Ovary (tissue), 9 donors: ENCODE data around the gene EYS. TPM values are rescaled to one million over a fixed set of nuclear protein-coding genes. Genes with fewer than 3 reads are reported as not detected.

Experiments
- DNase-seq, 5 donors: peaks; one replicate each; pipeline ENCODE4 v3.0.0-alpha.2; 2019 to 2020
- H3K27ac ChIP-seq, 2 donors: fragments of 200-600 bp; one replicate each; pipeline versions ENCODE4 v1.5.1 to v1.8.0; 2019 to 2022
- H3K27me3 ChIP-seq: fragments of 200-600 bp; one replicate; pipeline ENCODE4 v1.8.0; 2022
- H3K36me3 ChIP-seq: fragments of 200-600 bp; sonication (generic); one replicate; pipeline ENCODE4 v1.5.1; 2019
- H3K4me1 ChIP-seq: one replicate; pipeline ENCODE4 v1.8.1; 2013; ENCODE audit warnings: mild to moderate bottlenecking, moderate library complexity; ENCODE audit not compliant: insufficient read depth
- H3K4me3 ChIP-seq: fragments of 200-600 bp; sonication (generic); one replicate; pipeline ENCODE4 v1.5.1; 2017
- H3K9me3 ChIP-seq, 2 donors: fragments of 200-600 bp in 1 of 2; sonication (generic) in 1 of 2; one replicate each; pipeline versions ENCODE4 v1.5.1 to v1.8.1; 2013 to 2019; ENCODE audit warnings: mild to moderate bottlenecking in 1 of 2, moderate library complexity in 1 of 2
- CTCF ChIP-seq, 3 donors: fragments of 450-650 bp in 2 of 3; fragments of 200-600 bp in 1 of 3; IDR thresholded peaks; one replicate each; pipeline versions ENCODE4 v1.5.1 to v1.8.0; 2016 to 2022; ENCODE audit warnings: antibody characterized with exemption in 3 of 3, mild to moderate bottlenecking in 1 of 3
- EP300 ChIP-seq: sonication (generic); formaldehyde crosslinking; IDR thresholded peaks from one replicate; pipeline ENCODE4 v1.6.1; 2017; ENCODE audit warnings: antibody characterized with exemption
- POLR2A ChIP-seq: fragments of 450-650 bp; IDR thresholded peaks from one replicate; pipeline ENCODE4 v1.6.1; 2017; ENCODE audit warnings: antibody characterized with exemption, mild to moderate bottlenecking, moderate library complexity
- WGBS, 3 donors: extraction: QIAGEN DNeasy Blood & Tissue Kit in 1 of 3; methylation state at CpG; one replicate each; pipeline versions ENCODE4 v1.1.5 to v1.1.7; 2013 to 2017; 5-methylcytosine and 5-hydroxymethylcytosine counted together
- intact Hi-C, 4 donors: fragments of 100-400 bp; cut with DNase I; formaldehyde crosslinking; loops; one replicate each; pipeline versions ENCODE4 v1.11.0 to v1.15.1; 2022 to 2023
- polyA plus RNA-seq, 2 donors: library from polyadenylated mRNA; stranded (reverse); fragments of 200-250 nt in 1 of 2; fragments of 350-450 nt in 1 of 2; fragmentation: Illumina TruSeq in 1 of 2; extraction: RNeasy Lipid Tissue Mini Kit (QIAGEN cat#74804) in 1 of 2; gene quantifications; one replicate each; pipeline ENCODE4 v1.2.3, GENCODE V29; 2013 to 2014
- total RNA-seq, 7 donors: library from RNA; depleted of rRNA in 2 of 7; stranded (reverse); fragments of >200 nt in 2 of 7; fragmentation: NEBNext Ultra II Directional in 3 of 7; extraction: Animal tissue kit (Norgen Biotek cat#: 25700) in 3 of 7; gene quantifications; one replicate each; pipeline versions ENCODE4 v1.1.0 to v1.2.4, GENCODE V29; 2016 to 2023
- donor health status: DM: no; HTN: no; CAD: no; lungs with moderate emphysema.
- donor health status: DM: no; HTN: no; CAD: no.
- donor health status: Bipolar disorder and iron deficiency.
- donor health status: DM: yes; HTN: yes; CAD: no.
- donor health status: DM: no; HTN: no; CAD: no.
- donor health status: DM: yes; HTN: yes; CAD: no.

The EYS gene
- total and polyA plus RNA-seq, 9 donors, result under 0.01 to 0.03 (median 0.01) TPM; not detected in 6

DNA sequence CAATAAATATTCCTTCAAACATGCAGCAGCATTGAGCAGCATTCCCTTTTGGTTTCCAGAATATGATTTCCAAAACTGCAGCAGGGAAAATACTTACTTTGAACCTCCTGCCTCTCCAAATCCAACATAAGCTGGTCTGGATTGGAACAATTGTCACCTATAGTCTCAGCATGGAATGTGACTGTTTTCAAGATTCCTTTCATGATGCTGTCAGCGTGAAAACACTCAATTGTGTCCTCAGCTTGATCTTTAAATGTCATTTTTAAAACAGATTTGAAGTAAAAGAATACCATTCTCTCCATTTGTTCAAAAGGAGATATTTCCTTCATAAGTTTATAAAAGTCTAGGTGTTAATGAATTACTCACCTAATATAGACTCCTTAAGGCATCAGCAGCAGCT, 993.9 kb downstream of the EYS start:
- H3K27ac ChIP-seq, result no peak overlapping the region
- H3K9me3 ChIP-seq, result no peaks in the 10 kb centered on the region
- no peak for DNase-seq
- no peaks in the 10 kb centered on the region for H3K27me3 ChIP-seq
- H3K4me1 ChIP-seq, result no peaks in the 10 kb centered on the region
- TF ChIP-seq POLR2A, result no peak
- TF ChIP-seq CTCF (IDR thresholded peaks at IDR 0.05), result no peak
- TF ChIP-seq EP300, result no peak
- 86 to 89% (median 88%) methylated on average over 1 of the region's 1 CpG for WGBS, 3 donors
- intact Hi-C loops, result no loop called here
- H3K4me3 ChIP-seq, result no peak overlapping the region
- H3K36me3 ChIP-seq, result no peaks in the 10 kb centered on the region

- Histone ChIP-seq H3K36me3 (no peaks in the 10 kb centered on the region), H3K27ac (no peak overlapping the region), H3K9me3 (no peaks in the 10 kb centered on the region), H3K4me3 (no peak overlapping the region), H3K27me3 (no peaks in the 10 kb centered on the region), H3K4me1 (no peaks in the 10 kb centered on the region)
- TF ChIP-seq EP300, result no peak
- DNase-seq, result no peak
- WGBS, 3 donors, result 9 to 24% (median 9%) methylated on average over 2 of the region's 2 CpGs
- intact Hi-C loops, result no loop called here
These were observed 994.4 kb downstream of the EYS start for GRCh38 chr6:64712606-64713005.

DNA sequence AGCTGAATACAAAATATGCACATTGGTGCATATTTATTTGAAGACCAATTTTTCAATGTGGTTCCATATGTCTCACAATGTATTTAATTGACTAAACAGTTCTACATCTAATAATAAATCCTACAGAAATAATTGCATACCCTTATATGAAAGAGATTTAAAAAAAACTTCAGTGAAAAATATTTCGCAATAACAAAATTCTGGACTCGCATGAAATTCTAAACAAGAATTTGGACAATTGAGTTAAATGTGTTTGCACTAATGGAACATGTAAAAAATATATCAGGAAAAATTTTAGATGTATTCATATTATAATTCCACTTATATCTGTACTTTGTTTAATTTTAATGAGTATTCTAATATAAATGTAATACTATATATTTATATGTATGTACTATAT, 1003.1 kb downstream of the EYS start:
- 28 to 59% (median 33%) methylated on average over 2 of the region's 2 CpGs for WGBS, 3 donors

GRCh38 chr6:64696053-64696452, 1011.0 kb downstream of the EYS start:
- Histone ChIP-seq H3K27ac (no peak overlapping the region), H3K4me3 (no peak overlapping the region), H3K27me3 (no peaks in the 10 kb centered on the region), H3K36me3 (no peaks in the 10 kb centered on the region), H3K9me3 (no peaks in the 10 kb centered on the region), H3K4me1 (no peaks in the 10 kb centered on the region)
- intact Hi-C loops, result no loop called here
- 88 to 94% (median 93%) methylated on average over 1 of the region's 1 CpG for WGBS, 3 donors
- TF ChIP-seq CTCF (IDR thresholded peaks at IDR 0.05) (no peak), POLR2A (no peak), EP300 (no peak)
- DNase-seq, result no peak

More for the DNA sequence above, 1003.1 kb downstream of the EYS start:
- Histone ChIP-seq H3K27ac (no peak overlapping the region), H3K4me1 (no peaks in the 10 kb centered on the region), H3K4me3 (no peak overlapping the region), H3K27me3 (no peaks in the 10 kb centered on the region), H3K9me3 (no peaks in the 10 kb centered on the region), H3K36me3 (no peaks in the 10 kb centered on the region)
- TF ChIP-seq POLR2A, result no peak
- no peak for TF ChIP-seq CTCF (IDR thresholded peaks at IDR 0.05)
- no peak for TF ChIP-seq EP300
- intact Hi-C loops, result no loop called here
- no peak for DNase-seq

DNA sequence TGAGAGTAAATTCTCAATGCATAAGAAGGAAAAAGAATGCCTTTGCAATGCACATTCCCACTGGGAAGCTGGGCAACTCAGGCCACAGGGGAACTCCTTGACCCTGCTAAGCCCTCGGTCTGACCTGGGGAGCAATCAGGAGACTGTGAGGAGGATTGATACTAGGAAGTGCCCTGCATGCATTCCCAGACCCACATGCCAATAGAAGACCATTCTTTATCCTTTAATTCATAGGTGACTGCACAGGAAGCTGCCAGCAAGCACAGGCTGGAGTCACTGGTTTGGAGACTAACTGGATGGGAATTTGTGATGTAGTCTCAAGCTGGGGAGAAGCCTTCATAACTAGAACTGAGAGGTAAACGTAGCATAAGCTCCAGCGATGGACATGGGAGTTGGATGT, 1012.7 kb downstream of the EYS start:
- no peak overlapping the region for H3K27ac ChIP-seq

More for the DNA sequence above, 1012.7 kb downstream of the EYS start:
- intact Hi-C loops, result no loop called here
- Histone ChIP-seq H3K27me3 (no peaks in the 10 kb centered on the region), H3K4me3 (no peak overlapping the region), H3K9me3 (no peaks in the 10 kb centered on the region), H3K36me3 (no peaks in the 10 kb centered on the region), H3K4me1 (no peaks in the 10 kb centered on the region)
- WGBS, 3 donors, result 87 to 90% (median 88%) methylated on average over 3 of the region's 3 CpGs
- TF ChIP-seq EP300 (no peak), CTCF (IDR thresholded peaks at IDR 0.05) (no peak), POLR2A (no peak)
- DNase-seq, result no peak
